ENCODE data around the gene SHISAL2A.

SHISAL2A gene

DNA sequence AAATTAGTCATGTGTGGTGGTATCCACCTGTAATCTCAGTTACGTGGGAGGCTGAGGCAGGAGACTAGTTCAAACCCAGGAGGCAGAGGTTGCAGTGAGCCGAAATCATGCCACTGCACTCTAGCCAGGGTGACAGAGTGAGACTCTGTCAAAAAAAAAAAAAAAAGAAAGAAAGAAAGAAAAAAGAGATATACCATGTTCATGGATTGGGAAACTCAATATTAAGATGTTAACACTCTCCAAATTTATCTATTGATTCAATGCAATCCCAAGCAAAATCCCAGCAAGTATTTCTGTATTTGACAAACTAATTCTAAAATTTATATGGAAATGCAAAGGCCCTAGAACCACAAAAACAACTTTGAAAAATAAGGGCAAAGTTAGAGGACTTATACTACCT is 11.0 kb upstream of the SHISAL2A start:
- no peak for DNase-seq (ENCODE audit: low read depth)

DNA sequence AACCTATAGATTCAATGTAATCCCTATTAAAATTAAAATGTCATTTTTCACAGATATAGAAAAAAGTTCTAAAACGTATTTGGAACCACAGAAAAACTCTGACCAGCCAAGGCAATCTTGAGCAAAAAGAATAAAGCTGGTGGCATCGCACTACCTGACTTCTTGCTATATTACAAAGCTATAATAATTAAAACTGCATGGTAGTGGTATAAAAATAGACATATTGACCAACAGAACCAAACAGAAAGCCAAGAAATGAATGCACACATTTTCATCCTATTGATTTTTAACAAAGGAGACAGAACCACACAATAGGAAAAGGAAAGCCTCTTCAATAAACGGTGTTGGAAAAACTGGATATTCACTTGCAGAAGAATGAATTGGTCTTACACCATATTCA is 9.2 kb upstream of the SHISAL2A start:
- DNase-seq (ENCODE audit: low read depth) = no peak

DNA sequence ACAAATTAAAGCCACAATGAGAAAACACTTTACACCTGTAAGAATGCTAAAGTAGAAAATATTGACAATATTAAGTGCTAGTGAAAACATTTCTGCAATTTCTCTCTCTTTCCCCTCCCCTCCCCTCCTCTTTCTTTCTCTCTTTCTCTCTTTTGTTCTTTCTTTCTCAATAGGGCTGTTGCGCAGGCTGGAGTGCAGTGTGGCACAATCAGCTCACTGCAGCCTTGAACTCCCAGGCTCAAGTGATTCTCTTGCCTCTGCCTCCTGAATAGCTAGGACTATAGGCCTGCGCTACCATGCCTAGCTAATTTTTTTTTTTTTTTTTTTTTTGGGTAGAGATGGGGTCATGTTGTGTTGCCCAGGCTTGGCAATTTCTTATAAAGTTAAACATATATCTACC is 5.9 kb upstream of the SHISAL2A start:
- DNase-seq (ENCODE audit: low read depth) = no peak

- DNase-seq (ENCODE audit: low read depth) = no peak
Observed at GRCh38 chr1:52628614-52629324, 4.2 kb upstream of the SHISAL2A start.

- DNase-seq (ENCODE audit: low read depth) = no peak
Observed at GRCh38 chr1:52629325-52629643, 3.7 kb upstream of the SHISAL2A start.

GRCh38 chr1:52629667-52630066 is 3.3 kb upstream of the SHISAL2A start:
- DNase-seq (ENCODE audit: low read depth) = no peak

DNA sequence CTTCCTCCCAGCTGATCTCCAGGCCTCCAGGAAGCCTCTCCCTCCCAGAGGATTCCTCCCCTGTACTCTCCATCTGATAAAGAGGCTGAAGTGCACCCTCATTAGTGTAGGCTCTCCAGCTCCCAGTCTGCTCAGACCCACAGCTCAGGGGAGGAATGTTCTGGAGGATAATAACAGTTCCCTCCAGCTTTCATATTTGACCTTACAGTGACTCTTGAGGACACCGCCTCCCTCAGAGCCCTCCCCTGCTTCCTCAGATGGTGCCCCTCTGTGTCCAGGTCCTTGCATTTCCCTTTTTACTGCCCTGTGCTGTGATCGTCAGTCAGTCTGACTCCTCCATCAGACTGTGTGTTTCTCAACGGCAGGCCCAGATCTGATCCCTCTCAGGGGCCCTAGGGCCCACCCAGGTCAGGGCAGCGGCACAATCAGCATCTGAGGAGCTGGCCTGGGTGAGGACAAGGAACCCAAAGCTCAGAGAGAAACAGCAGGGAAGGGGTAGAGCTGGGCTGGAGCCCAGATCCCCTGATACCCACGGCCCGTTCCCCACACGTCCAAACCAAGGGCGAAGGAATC is 1.1 kb upstream of the SHISAL2A start:
- DNase-seq (ENCODE audit: low read depth) = no peak

GRCh38 chr1:52633291-52633754 is 355 bp downstream of the SHISAL2A start:
- DNase-seq (ENCODE audit: low read depth) = no peak

- DNase-seq (ENCODE audit: low read depth) = no peak
Observed at GRCh38 chr1:52634111-52634510, 1.1 kb downstream of the SHISAL2A start.

DNA sequence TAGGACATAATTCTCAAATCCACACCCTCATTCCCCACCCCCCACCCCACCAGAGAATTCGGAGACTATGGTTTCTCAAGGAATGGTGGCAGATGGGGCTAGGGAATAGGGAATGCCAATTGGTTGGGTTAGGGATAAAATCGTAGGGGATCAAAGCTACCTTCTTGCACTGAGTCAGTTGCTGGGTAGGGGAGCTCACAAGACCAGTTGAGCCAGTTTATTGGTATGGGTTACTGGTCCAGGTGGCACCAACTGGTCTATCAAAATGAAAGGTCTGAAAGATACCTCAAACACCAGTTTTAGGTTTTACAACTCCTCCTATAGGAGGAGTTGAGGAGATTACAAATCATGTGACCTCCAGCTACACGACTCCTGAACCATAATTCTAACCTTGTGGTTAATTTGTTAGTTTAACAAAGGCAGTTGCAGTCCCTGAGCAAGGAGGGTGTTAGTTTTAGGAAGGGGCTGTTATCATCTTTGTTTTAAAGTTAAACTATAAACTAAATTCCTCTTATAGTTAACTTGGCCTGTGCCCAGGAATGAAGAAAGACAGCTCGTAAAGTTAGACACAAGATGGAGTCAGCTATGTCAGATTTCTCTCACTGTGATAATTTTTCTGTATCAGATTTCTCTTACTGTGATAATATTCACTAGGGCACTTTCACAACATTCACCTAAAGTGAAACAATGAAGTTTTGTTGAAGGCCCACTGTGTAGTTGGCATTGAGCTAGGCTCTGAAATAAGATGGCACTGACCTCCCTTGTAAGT is 2.5 kb downstream of the SHISAL2A start:
- DNase-seq (ENCODE audit: low read depth) = no peak

DNA sequence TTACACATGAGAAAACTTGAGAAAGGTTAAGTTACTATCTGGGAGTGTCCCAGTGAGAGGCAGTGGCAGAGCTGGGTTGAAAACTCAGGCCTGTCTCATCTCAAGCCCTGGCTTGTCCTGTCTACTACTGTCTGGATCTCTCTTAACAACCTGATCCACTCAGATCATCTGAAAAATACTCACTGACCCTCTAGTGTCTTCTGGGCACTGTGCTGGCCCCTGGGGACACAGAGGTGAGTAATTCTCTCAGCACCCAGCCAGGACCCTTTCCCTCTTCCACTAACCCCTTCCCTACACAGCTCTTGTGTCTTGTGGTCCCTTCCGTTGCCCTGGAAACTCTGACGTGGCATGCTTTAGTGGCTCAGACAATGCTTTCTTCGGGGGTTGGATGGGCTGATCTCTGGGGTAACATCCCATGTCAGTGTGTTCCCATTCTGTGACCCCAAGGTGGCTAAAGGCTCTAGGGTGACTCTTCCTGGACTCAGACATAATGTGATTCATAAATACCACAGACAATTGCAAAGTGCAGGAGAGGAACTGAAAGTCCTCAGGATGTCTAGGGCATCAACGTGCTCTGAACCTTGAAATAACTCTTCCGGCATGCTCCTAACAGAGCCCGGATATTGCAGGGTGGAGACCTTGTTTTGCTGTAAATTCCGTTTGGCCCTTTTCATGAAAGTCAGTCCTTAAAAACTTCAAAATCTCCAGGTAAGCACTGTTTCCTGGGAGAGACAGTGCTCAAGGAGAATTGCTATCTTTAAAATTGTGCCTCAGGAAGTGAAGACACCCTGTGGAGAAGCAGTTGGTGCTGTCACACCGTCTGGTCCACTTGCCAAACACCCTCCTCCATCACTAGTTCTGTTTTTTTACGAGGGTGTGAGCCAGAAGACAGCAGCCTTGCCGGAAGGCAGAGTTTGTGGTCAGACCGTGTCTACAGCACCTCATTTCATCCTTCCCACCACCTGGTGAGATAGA is 4.0 kb downstream of the SHISAL2A start:
- no peak for DNase-seq (ENCODE audit: low read depth)

- no peak for DNase-seq (ENCODE audit: low read depth)
Observed at GRCh38 chr1:52637946-52638345, 5.0 kb downstream of the SHISAL2A start.

DNA sequence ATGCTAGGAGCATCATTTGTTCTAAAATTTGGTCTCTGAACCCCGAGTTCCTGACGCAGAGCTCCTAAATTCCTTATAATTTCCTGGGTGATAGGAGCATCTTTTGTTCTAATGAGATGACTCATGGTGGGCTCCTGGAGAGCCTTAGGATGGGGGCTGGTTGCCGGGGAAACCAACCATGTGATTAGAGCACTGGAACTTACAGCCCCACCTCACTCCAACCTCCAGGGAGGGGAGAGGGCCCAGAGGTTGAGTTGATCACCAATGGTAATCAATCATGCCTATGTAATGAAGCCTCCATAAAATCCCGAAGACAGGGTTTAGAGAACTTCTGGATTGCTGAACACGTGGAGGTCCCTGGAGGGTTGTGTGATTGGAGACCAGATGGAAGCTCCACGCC is 7.7 kb downstream of the SHISAL2A start:
- no peak for DNase-seq (ENCODE audit: low read depth)

DNA sequence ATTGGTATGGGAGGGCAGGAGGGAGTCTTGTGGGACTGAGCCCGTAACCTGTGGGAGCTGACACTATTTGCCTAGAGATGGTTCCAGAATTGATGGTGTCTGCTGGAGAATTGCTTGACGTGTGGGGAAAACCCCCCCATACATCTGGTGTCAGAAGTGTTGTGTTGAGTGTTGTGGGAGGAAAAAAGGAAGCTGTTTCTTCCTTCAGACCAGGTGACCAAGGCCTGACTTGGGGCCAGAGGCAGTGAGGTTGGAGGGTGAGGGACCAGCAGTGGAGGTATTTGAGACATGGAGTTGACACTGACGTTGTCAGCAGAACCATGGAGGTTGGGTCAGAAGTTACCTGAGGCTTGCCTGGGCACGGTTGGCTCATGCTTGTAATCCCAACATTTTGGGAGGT is 8.3 kb downstream of the SHISAL2A start:
- no peak for DNase-seq (ENCODE audit: low read depth)

DNA sequence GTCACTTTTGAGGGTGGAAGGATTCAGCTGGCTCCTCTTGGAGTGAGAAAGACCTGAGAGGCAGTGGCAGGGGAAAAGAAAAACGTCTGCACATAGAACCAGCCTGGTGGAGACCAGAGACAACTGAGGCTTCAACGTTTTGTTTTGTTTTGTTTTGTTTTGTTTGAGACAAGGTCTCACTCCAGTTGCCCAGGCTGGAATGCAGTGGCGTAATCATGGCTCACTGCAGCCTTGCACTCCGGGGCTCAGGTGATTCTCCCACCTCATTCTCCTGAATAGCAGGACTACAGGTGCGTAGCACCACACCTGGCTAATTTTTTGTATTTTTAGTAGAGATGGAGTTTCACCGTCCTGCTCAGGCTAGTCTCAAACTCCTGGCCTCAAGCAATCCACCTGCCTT is 12.3 kb downstream of the SHISAL2A start:
- no peak for DNase-seq (ENCODE audit: low read depth)

GRCh38 chr1:52651904-52652303 is 18.9 kb downstream of the SHISAL2A start:
- no peak for DNase-seq (ENCODE audit: low read depth)

DNA sequence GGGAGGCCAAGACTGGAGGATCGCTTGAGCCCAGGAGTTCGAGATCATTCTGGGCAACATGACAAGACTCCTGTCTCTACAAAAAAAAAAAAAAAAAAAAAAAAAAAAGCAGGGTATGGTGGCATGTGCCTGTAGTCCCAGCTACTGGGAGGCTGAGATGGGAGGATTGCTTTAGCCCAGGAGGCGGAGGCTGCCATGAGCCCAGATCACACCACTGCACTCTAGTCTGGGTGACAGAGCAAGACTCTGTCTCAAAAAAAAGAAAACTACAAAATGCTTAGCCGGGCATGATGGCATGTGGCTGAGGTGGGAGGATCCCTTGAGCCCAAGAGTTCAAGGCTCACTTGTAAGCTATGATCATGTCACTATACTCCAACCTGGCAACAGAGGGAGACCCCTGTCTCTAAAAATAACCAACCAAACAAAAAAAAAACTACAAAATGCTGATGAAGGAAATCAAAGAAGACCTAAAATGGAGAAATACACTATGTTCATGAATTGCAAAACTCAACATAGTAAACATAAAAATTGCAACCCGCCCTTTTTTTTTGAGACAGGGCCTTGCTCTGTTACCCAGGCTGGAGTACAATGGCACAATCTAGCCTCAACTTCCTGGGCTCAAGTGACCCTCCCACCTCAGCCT is 20.4 kb downstream of the SHISAL2A start:
- DNase-seq (ENCODE audit: low read depth) = no peak

DNA sequence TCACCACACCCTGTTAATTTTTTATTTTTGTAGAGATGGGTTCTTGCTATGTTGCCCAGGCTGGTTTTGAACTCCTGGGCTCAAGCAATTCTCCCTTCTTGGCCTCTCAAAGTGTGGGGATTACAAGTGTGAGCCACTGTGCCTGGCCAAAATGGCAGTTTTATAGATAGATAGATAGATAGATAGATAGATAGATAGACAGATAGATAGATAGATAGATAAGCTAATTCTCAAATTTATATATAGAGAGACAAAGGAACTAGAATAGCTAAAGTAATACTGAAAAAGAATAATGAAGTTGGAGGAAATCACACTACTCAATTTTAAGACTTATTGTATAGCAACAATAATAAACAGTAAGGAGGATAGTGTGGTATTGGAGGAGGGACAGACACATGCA is 21.1 kb downstream of the SHISAL2A start:
- DNase-seq (ENCODE audit: low read depth) = no peak

DNA sequence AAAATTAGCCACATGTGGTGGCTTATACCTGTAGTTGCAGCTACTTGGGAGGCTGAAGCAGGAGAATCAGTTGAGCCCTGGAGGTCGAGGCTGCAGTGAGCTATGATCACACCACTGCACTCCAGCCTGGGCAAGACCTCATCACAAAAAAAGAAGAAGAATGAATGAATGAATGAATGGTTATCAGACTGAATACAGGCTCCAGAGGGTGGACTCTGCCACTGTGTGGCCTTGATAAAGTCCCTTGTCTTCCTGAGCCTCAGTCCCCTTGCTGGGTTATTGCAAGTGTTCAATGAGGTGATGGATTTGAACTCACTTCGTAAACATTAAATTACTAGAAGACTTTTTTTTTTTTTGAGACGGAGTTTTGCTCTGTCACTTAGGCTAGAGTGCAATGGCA is 24.7 kb downstream of the SHISAL2A start:
- DNase-seq (ENCODE audit: low read depth) = no peak

GRCh38 chr1:52658795-52659194 is 25.8 kb downstream of the SHISAL2A start:
- no peak for DNase-seq (ENCODE audit: low read depth)

DNA sequence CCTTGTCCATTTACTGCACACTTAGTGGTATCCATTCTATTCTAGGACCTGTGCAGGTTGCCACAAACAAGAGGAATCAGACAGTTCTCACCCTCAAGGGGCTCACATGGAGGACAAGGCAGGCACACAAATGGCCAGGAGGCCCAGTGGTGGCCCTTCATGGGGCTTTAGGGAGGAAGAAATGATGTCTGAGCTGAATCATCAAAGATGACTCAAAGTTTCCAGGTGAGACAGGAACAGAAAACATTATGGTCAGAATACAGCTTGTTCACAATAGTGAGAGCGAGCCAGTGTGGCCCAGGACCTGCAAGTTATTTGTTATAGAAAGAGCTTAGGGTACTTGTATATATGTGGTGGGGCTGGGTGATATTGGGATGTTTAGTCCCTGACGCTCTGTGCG is 26.4 kb downstream of the SHISAL2A start:
- DNase-seq (ENCODE audit: low read depth) = no peak

Measured in CMK (cell line).